Endodermal cell (in vitro differentiated cells): Measurements from ENCODE around the gene LIPM. TPM values are rescaled to one million over a fixed set of nuclear protein-coding genes. Genes with fewer than 3 reads are reported as not detected.

Source experiments
- DNase-seq: peaks from one replicate; pipeline ENCODE4 v3.0.0-alpha.2; 2017
- H3K27ac ChIP-seq: 2 replicates; pipeline ENCODE4 v1.5.1; 2013; ENCODE audit warnings: mild to moderate bottlenecking, low read depth, low read length, moderate library complexity
- H3K27me3 ChIP-seq: 2 replicates; pipeline ENCODE4 v1.6.1; 2013; ENCODE audit warnings: mild to moderate bottlenecking, low read length, moderate library complexity; ENCODE audit not compliant: insufficient read depth, control insufficient read depth, poor library complexity, severe bottlenecking
- H3K36me3 ChIP-seq: 2 replicates; pipeline ENCODE4 v1.7.0; 2013; ENCODE audit warnings: mild to moderate bottlenecking, low read length, moderate library complexity; ENCODE audit not compliant: control insufficient read depth, insufficient read depth
- H3K4me1 ChIP-seq: one replicate; pipeline ENCODE4 v1.7.0; 2013; ENCODE audit warnings: low read length; ENCODE audit not compliant: control insufficient read depth, insufficient read depth
- H3K4me3 ChIP-seq: 2 replicates; pipeline ENCODE4 v1.5.1; 2013; ENCODE audit warnings: mild to moderate bottlenecking, low read length, moderate library complexity
- H3K9ac ChIP-seq: 2 replicates; pipeline ENCODE4 v1.6.1; 2013; ENCODE audit warnings: mild to moderate bottlenecking, low read length, moderate library complexity; ENCODE audit not compliant: poor library complexity, severe bottlenecking; ENCODE audit errors: extremely low read depth
- H3K9me3 ChIP-seq: 2 replicates; pipeline ENCODE4 v1.6.1; 2013; ENCODE audit warnings: mild to moderate bottlenecking, low read length, moderate library complexity; ENCODE audit not compliant: control insufficient read depth
- H3K27ac Mint-ChIP-seq: 2 replicates; pipeline ENCODE4 v1.8.0; 2020; ENCODE audit warnings: mixed read lengths
- H3K27me3 Mint-ChIP-seq: 2 replicates; pipeline ENCODE4 v1.8.0; 2021; ENCODE audit warnings: mild to moderate bottlenecking, mixed read lengths; ENCODE audit not compliant: insufficient read depth
- H3K36me3 Mint-ChIP-seq: 2 replicates; pipeline ENCODE4 v1.8.0; 2020; ENCODE audit warnings: low read depth, mixed read lengths
- H3K4me1 Mint-ChIP-seq: 2 replicates; pipeline ENCODE4 v1.8.0; 2020; ENCODE audit warnings: mixed read lengths
- H3K4me3 Mint-ChIP-seq: 2 replicates; pipeline ENCODE4 v1.8.0; 2020; ENCODE audit warnings: mild to moderate bottlenecking, moderate library complexity, mixed read lengths
- H3K9me3 Mint-ChIP-seq: 2 replicates; pipeline ENCODE4 v1.8.0; 2020; ENCODE audit warnings: mild to moderate bottlenecking, mixed read lengths
- CTCF ChIP-seq: fragments of 200-600 bp; sonication (generic); conservative IDR thresholded peaks from 2 replicates; pipeline ENCODE4 v1.5.0; 2021; ENCODE audit warnings: antibody characterized with exemption, mild to moderate bottlenecking
- WGBS, 2 experiments: methylation state at CpG; one replicate each; pipeline versions ENCODE4 v1.1.5 to v1.1.7; 2013; ENCODE audit warnings: missing lambda C conversion rate in 2 of 2, mixed read lengths in 1 of 2; ENCODE audit not compliant: insufficient coverage in 1 of 2, insufficient read length in 1 of 2; 5-methylcytosine and 5-hydroxymethylcytosine counted together
- total RNA-seq, 2 donors: library from RNA; stranded (reverse); fragmentation: NEBNext Ultra II Directional in 1 of 2; extraction: Animal tissue kit (Norgen Biotek cat#: 25700) in 1 of 2; gene quantifications; 2 replicates in 1 of 2; 3 replicates in 1 of 2; pipeline ENCODE4 v1.2.1, GENCODE V29; 2021

The LIPM gene
- total RNA-seq, 2 donors from 2014 or later: not detected

GRCh38 chr10:88840881-88841280 lies 38.4 kb downstream of the LIPM start:
- 88 to 90% methylated on average over 3 to 5 of the region's 5 CpGs for WGBS, 2 experiments
- no peak for DNase-seq
- Histone ChIP-seq H3K36me3 (no peaks in the 10 kb centered on the region), H3K9me3 (no peaks in the 10 kb centered on the region), H3K27me3 (peaks cover 83% of the 10 kb centered on the region), H3K27ac (no peak overlapping the region), H3K9ac (no peak overlapping the region), H3K4me1 (no peaks in the 10 kb centered on the region), H3K4me3 (no peak overlapping the region)
- H3K27ac Mint-ChIP-seq: no peak overlapping the region
- H3K4me3 Mint-ChIP-seq: no peak overlapping the region
- no peak for TF ChIP-seq CTCF
- peaks cover 19% of the 10 kb centered on the region for H3K27me3 Mint-ChIP-seq
- no peaks in the 10 kb centered on the region for H3K4me1 Mint-ChIP-seq
- no peaks in the 10 kb centered on the region for H3K36me3 Mint-ChIP-seq
- no peaks in the 10 kb centered on the region for H3K9me3 Mint-ChIP-seq

GRCh38 chr10:88841316-88842111 lies 39.0 kb downstream of the LIPM start:
- Histone ChIP-seq H3K27me3 (peaks cover 76% of the 10 kb centered on the region), H3K9me3 (no peaks in the 10 kb centered on the region), H3K4me3 (no peak overlapping the region), H3K9ac (no peak overlapping the region), H3K36me3 (no peaks in the 10 kb centered on the region), H3K27ac (no peak overlapping the region), H3K4me1 (no peaks in the 10 kb centered on the region)
- Mint-ChIP-seq H3K4me1 (no peaks in the 10 kb centered on the region), H3K27me3 (peaks cover 19% of the 10 kb centered on the region), H3K4me3 (no peak overlapping the region), H3K9me3 (no peaks in the 10 kb centered on the region), H3K27ac (no peak overlapping the region), H3K36me3 (no peaks in the 10 kb centered on the region)
- WGBS, 2 experiments: 86 to 88% methylated on average over 5 to 6 of the region's 6 CpGs
- no peak for DNase-seq
- no peak for TF ChIP-seq CTCF

DNA sequence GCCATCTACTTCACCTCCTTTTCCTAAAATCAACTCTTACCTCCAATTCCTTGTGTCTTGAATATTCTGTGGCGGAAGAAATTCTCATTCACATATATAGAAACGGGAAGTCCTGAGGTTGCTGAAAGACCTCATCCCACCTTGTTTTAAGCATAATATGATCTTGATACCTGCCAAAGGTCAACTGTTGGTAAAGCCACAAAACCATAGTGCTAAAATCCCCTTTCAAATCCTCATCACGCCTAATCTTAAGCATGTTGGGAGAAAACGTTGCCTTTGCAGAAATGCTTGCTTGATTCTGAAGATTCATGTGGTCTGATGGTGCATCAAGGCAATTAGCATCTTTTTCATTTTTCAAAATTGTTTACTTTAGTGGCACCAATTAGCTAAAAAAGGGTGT lies 40.6 kb downstream of the LIPM start:
- 96 to 100% methylated on average over 2 to 4 of the region's 4 CpGs for WGBS, 2 experiments
- no peak for TF ChIP-seq CTCF
- Histone ChIP-seq H3K9ac (no peak overlapping the region), H3K9me3 (no peaks in the 10 kb centered on the region), H3K36me3 (no peaks in the 10 kb centered on the region), H3K27me3 (peaks cover 60% of the 10 kb centered on the region), H3K27ac (no peak overlapping the region), H3K4me1 (no peaks in the 10 kb centered on the region), H3K4me3 (no peak overlapping the region)
- H3K27me3 Mint-ChIP-seq: peaks cover 19% of the 10 kb centered on the region
- H3K27ac Mint-ChIP-seq: no peak overlapping the region
- H3K9me3 Mint-ChIP-seq: no peaks in the 10 kb centered on the region
- H3K36me3 Mint-ChIP-seq: no peaks in the 10 kb centered on the region
- no peak for DNase-seq
- H3K4me3 Mint-ChIP-seq: no peak overlapping the region
- H3K4me1 Mint-ChIP-seq: no peaks in the 10 kb centered on the region
